ENCODE results near the gene FRS3.

GRCh38 chr6:41728073-41728936 lies 51.4 kb downstream of the FRS3 start:
- TF ChIP-seq, protein P1, sequence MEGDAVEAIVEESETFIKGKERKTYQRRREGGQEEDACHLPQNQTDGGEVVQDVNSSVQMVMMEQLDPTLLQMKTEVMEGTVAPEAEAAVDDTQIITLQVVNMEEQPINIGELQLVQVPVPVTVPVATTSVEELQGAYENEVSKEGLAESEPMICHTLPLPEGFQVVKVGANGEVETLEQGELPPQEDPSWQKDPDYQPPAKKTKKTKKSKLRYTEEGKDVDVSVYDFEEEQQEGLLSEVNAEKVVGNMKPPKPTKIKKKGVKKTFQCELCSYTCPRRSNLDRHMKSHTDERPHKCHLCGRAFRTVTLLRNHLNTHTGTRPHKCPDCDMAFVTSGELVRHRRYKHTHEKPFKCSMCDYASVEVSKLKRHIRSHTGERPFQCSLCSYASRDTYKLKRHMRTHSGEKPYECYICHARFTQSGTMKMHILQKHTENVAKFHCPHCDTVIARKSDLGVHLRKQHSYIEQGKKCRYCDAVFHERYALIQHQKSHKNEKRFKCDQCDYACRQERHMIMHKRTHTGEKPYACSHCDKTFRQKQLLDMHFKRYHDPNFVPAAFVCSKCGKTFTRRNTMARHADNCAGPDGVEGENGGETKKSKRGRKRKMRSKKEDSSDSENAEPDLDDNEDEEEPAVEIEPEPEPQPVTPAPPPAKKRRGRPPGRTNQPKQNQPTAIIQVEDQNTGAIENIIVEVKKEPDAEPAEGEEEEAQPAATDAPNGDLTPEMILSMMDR (conservative IDR thresholded peaks at IDR 0.05; ENCODE audit: low read length) = no peak
- no peak for TF ChIP-seq EZH2phosphoT487 (IDR thresholded peaks at IDR 0.05; ENCODE audit: borderline replicate concordance)
